Mesodermal cell (in vitro differentiated cells): ENCODE measurements around the gene CLCN7.
"Not testable (repeated sequence)": the region's sequence is repeated elsewhere in the genome, so short reads cannot be mapped to it uniquely, and the experiment has no call there.

Experiments used
- H3K27ac ChIP-seq: 2 replicates; pipeline ENCODE4 v1.7.0; 2013; ENCODE audit warnings: mild to moderate bottlenecking, low read depth, low read length, moderate library complexity; ENCODE audit not compliant: severe bottlenecking
- H3K36me3 ChIP-seq: 2 replicates; pipeline ENCODE4 v1.7.1; 2013; ENCODE audit warnings: mild to moderate bottlenecking, low read length, moderate library complexity; ENCODE audit not compliant: control insufficient read depth, insufficient read depth
- H3K4me1 ChIP-seq: one replicate; pipeline ENCODE4 v1.7.1; 2013; ENCODE audit warnings: mild to moderate bottlenecking, low read length; ENCODE audit not compliant: insufficient read depth, control insufficient read depth, poor library complexity, severe bottlenecking
- H3K4me3 ChIP-seq: 2 replicates; pipeline ENCODE4 v1.7.0; 2013; ENCODE audit warnings: low read length, control low read depth, mild to moderate bottlenecking; ENCODE audit not compliant: insufficient read depth, poor library complexity, severe bottlenecking; ENCODE audit errors: extremely low read depth
- H3K9me3 ChIP-seq: 2 replicates; pipeline ENCODE4 v1.7.1; 2013; ENCODE audit warnings: mild to moderate bottlenecking, low read length, moderate library complexity; ENCODE audit not compliant: control insufficient read depth
- WGBS, 2 experiments: methylation state at CpG; one replicate each; pipeline ENCODE4 v1.1.5; 2013; ENCODE audit warnings: missing lambda C conversion rate in 2 of 2; ENCODE audit not compliant: insufficient coverage in 2 of 2; 5-methylcytosine and 5-hydroxymethylcytosine counted together

CLCN7 gene

GRCh38 chr16:1469693-1470201 lies 5.1 kb downstream of the CLCN7 start:
- Histone ChIP-seq H3K9me3 (no peaks in the 10 kb centered on the region), H3K36me3 (peaks cover 5% of the 10 kb centered on the region), H3K4me1 (peaks cover 18% of the 10 kb centered on the region), H3K4me3 (no peak overlapping the region), H3K27ac (no peak overlapping the region)
- WGBS, 2 experiments, result 89 to 92% methylated on average over 19 to 20 of the region's 20 CpGs

- not testable (repeated sequence) for H3K27ac ChIP-seq, H3K36me3 ChIP-seq, H3K9me3 ChIP-seq, H3K4me3 ChIP-seq
- WGBS, 2 experiments, result 76 to 83% methylated on average over 3 of the region's 5 CpGs
- peaks cover 18% of the 10 kb centered on the region for H3K4me1 ChIP-seq
Observed at GRCh38 chr16:1469141-1469540, 5.7 kb downstream of the CLCN7 start.

GRCh38 chr16:1468426-1468810 lies 6.4 kb downstream of the CLCN7 start:
- WGBS, 2 experiments, result 90 to 95% methylated on average over 15 to 22 of the region's 22 CpGs
- no peak overlapping the region for H3K4me3 ChIP-seq

GRCh38 chr16:1466968-1467521 lies 7.8 kb downstream of the CLCN7 start:
- WGBS, 2 experiments, result 92 to 94% methylated on average over 8 to 12 of the region's 14 CpGs
- Histone ChIP-seq H3K27ac (no peak overlapping the region), H3K9me3 (no peaks in the 10 kb centered on the region), H3K4me1 (peaks cover 18% of the 10 kb centered on the region), H3K36me3 (peaks cover 15% of the 10 kb centered on the region), H3K4me3 (no peak overlapping the region)

More at GRCh38 chr16:1468426-1468810, 6.4 kb downstream of the CLCN7 start:
- peaks cover 12% of the 10 kb centered on the region for H3K36me3 ChIP-seq
- peaks cover 18% of the 10 kb centered on the region for H3K4me1 ChIP-seq
- H3K27ac ChIP-seq, result no peak overlapping the region
- no peaks in the 10 kb centered on the region for H3K9me3 ChIP-seq

GRCh38 chr16:1466054-1466453 lies 8.8 kb downstream of the CLCN7 start:
- peaks cover 11% of the 10 kb centered on the region for H3K4me1 ChIP-seq
- H3K4me3 ChIP-seq, result no peak overlapping the region
- H3K9me3 ChIP-seq, result no peaks in the 10 kb centered on the region
- H3K36me3 ChIP-seq, result peaks cover 15% of the 10 kb centered on the region
- 91 to 97% methylated on average over 6 to 14 of the region's 24 CpGs for WGBS, 2 experiments
- H3K27ac ChIP-seq, result no peak overlapping the region

- Histone ChIP-seq H3K36me3 (peaks cover 20% of the 10 kb centered on the region), H3K27ac (no peak overlapping the region), H3K4me1 (peaks cover 6% of the 10 kb centered on the region), H3K9me3 (no peaks in the 10 kb centered on the region), H3K4me3 (no peak overlapping the region)
- WGBS, 2 experiments, result 97 to 99% methylated on average over 9 to 13 of the region's 13 CpGs
Observed at GRCh38 chr16:1465567-1465915, 9.3 kb downstream of the CLCN7 start.

- 94 to 95% methylated on average over 33 of the region's 33 CpGs for WGBS, 2 experiments
- no peaks in the 10 kb centered on the region for H3K9me3 ChIP-seq
- no peak overlapping the region for H3K4me3 ChIP-seq
- no peak overlapping the region for H3K27ac ChIP-seq
- peaks cover 26% of the 10 kb centered on the region for H3K36me3 ChIP-seq
- peaks cover under 1% of the 10 kb centered on the region for H3K4me1 ChIP-seq
Observed at GRCh38 chr16:1464894-1465566, 9.8 kb downstream of the CLCN7 start.

- WGBS, 2 experiments, result 96% methylated on average over 39 to 41 of the region's 41 CpGs
- H3K4me1 ChIP-seq, result no peaks in the 10 kb centered on the region
- H3K36me3 ChIP-seq, result peaks cover 27% of the 10 kb centered on the region
- no peaks in the 10 kb centered on the region for H3K9me3 ChIP-seq
- no peak overlapping the region for H3K27ac ChIP-seq
- H3K4me3 ChIP-seq, result no peak overlapping the region
Observed at GRCh38 chr16:1464196-1464893, 10.5 kb downstream of the CLCN7 start.

GRCh38 chr16:1461146-1461545 lies 13.7 kb downstream of the CLCN7 start:
- H3K27ac ChIP-seq, result peak overlapping the region; percentile 10

GRCh38 chr16:1460602-1461138 lies 14.2 kb downstream of the CLCN7 start:
- Histone ChIP-seq H3K4me1 (no peaks in the 10 kb centered on the region), H3K9me3 (no peaks in the 10 kb centered on the region), H3K4me3 (no peak overlapping the region), H3K27ac (no peak overlapping the region), H3K36me3 (peaks cover 48% of the 10 kb centered on the region)
- 95% methylated on average over 23 to 30 of the region's 30 CpGs for WGBS, 2 experiments

More at GRCh38 chr16:1461146-1461545, 13.7 kb downstream of the CLCN7 start:
- H3K4me1 ChIP-seq, result no peaks in the 10 kb centered on the region
- H3K36me3 ChIP-seq, result peaks cover 46% of the 10 kb centered on the region
- 91 to 95% methylated on average over 23 to 24 of the region's 24 CpGs for WGBS, 2 experiments
- no peaks in the 10 kb centered on the region for H3K9me3 ChIP-seq
- H3K4me3 ChIP-seq, result no peak overlapping the region
